Nephron progenitor cell (in vitro differentiated cells): ENCODE measurements around the gene GIN1.
"Not testable (repeated sequence)": the region's sequence is repeated elsewhere in the genome, so short reads cannot be mapped to it uniquely, and the experiment has no call there.

Experiments
- DNase-seq: peaks from one replicate; pipeline ENCODE4 v3.0.0; 2021
- H3K27ac Mint-ChIP-seq: 2 replicates; pipeline ENCODE4 v1.8.0; 2021; ENCODE audit warnings: mild to moderate bottlenecking, moderate library complexity, mixed read lengths
- H3K27me3 Mint-ChIP-seq: 2 replicates; pipeline ENCODE4 v1.8.0; 2021; ENCODE audit warnings: mild to moderate bottlenecking, low read depth, mixed read lengths; ENCODE audit not compliant: poor library complexity
- H3K36me3 Mint-ChIP-seq: 2 replicates; pipeline ENCODE4 v1.8.0; 2021; ENCODE audit warnings: low read depth, mixed read lengths
- H3K4me1 Mint-ChIP-seq: 2 replicates; pipeline ENCODE4 v1.8.0; 2021; ENCODE audit warnings: mixed read lengths
- H3K4me3 Mint-ChIP-seq: 2 replicates; pipeline ENCODE4 v1.8.0; 2021; ENCODE audit warnings: mild to moderate bottlenecking, moderate library complexity, mixed read lengths
- H3K9me3 Mint-ChIP-seq: 2 replicates; pipeline ENCODE4 v1.8.0; 2021; ENCODE audit warnings: mild to moderate bottlenecking, moderate library complexity, mixed read lengths
- CTCF ChIP-seq: fragments of 200-600 bp; sonication (generic); IDR thresholded peaks from 2 replicates; pipeline ENCODE4 v1.5.0; 2021; ENCODE audit warnings: antibody characterized with exemption

The GIN1 gene

GRCh38 chr5:103092676-103093075 lies 27.3 kb downstream of the GIN1 start:
- no peak for TF ChIP-seq CTCF
- H3K27me3 Mint-ChIP-seq, result no peaks in the 10 kb centered on the region
- no peak overlapping the region for H3K27ac Mint-ChIP-seq
- no peaks in the 10 kb centered on the region for H3K9me3 Mint-ChIP-seq
- no peak for DNase-seq
- peaks cover 29% of the 10 kb centered on the region for H3K36me3 Mint-ChIP-seq
- no peak overlapping the region for H3K4me3 Mint-ChIP-seq
- no peaks in the 10 kb centered on the region for H3K4me1 Mint-ChIP-seq

- no peaks in the 10 kb centered on the region for H3K27me3 Mint-ChIP-seq
- H3K4me3 Mint-ChIP-seq, result no peak overlapping the region
- no peak for TF ChIP-seq CTCF
- no peaks in the 10 kb centered on the region for H3K4me1 Mint-ChIP-seq
- no peaks in the 10 kb centered on the region for H3K9me3 Mint-ChIP-seq
- peaks cover 42% of the 10 kb centered on the region for H3K36me3 Mint-ChIP-seq
- no peak for DNase-seq
- no peak overlapping the region for H3K27ac Mint-ChIP-seq
These were observed 29.1 kb downstream of the GIN1 start for GRCh38 chr5:103090791-103091190.

- no peak overlapping the region for H3K27ac Mint-ChIP-seq
- TF ChIP-seq CTCF, result no peak
- H3K4me3 Mint-ChIP-seq, result no peak overlapping the region
- no peaks in the 10 kb centered on the region for H3K27me3 Mint-ChIP-seq
- peaks cover 57% of the 10 kb centered on the region for H3K36me3 Mint-ChIP-seq
- no peak for DNase-seq
- no peaks in the 10 kb centered on the region for H3K4me1 Mint-ChIP-seq
- peaks cover 12% of the 10 kb centered on the region for H3K9me3 Mint-ChIP-seq
These were observed 30.7 kb downstream of the GIN1 start for GRCh38 chr5:103089272-103089671.

- H3K27ac Mint-ChIP-seq, result no peak overlapping the region
- no peaks in the 10 kb centered on the region for H3K27me3 Mint-ChIP-seq
- no peak for TF ChIP-seq CTCF
- no peak for DNase-seq
- peaks cover 56% of the 10 kb centered on the region for H3K36me3 Mint-ChIP-seq
- H3K4me3 Mint-ChIP-seq, result no peak overlapping the region
- H3K4me1 Mint-ChIP-seq, result no peaks in the 10 kb centered on the region
- H3K9me3 Mint-ChIP-seq, result peaks cover 34% of the 10 kb centered on the region
These were observed 33.4 kb downstream of the GIN1 start for GRCh38 chr5:103086547-103086946.

GRCh38 chr5:103079796-103080195 lies 40.1 kb downstream of the GIN1 start:
- Mint-ChIP-seq H3K27ac (no peak overlapping the region), H3K36me3 (peaks cover 24% of the 10 kb centered on the region), H3K4me1 (no peaks in the 10 kb centered on the region), H3K9me3 (peaks cover 73% of the 10 kb centered on the region), H3K4me3 (no peak overlapping the region), H3K27me3 (peaks cover 1% of the 10 kb centered on the region)
- TF ChIP-seq CTCF, result no peak
- no peak for DNase-seq

GRCh38 chr5:103075442-103075841 lies 44.5 kb downstream of the GIN1 start:
- Mint-ChIP-seq H3K27me3 (peaks cover 4% of the 10 kb centered on the region), H3K36me3 (peaks cover 5% of the 10 kb centered on the region), H3K27ac (no peak overlapping the region), H3K9me3 (peaks cover 68% of the 10 kb centered on the region), H3K4me1 (no peaks in the 10 kb centered on the region), H3K4me3 (no peak overlapping the region)
- TF ChIP-seq CTCF, result no peak
- no peak for DNase-seq

- H3K4me3 Mint-ChIP-seq, H3K27me3 Mint-ChIP-seq, H3K36me3 Mint-ChIP-seq, H3K27ac Mint-ChIP-seq, H3K4me1 Mint-ChIP-seq, DNase-seq: not testable (repeated sequence)
- peaks cover 62% of the 10 kb centered on the region for H3K9me3 Mint-ChIP-seq
These were observed 46.4 kb downstream of the GIN1 start for GRCh38 chr5:103073500-103073899.
